ENCODE data around the gene PPP1R14D.

PPP1R14D gene

DNA sequence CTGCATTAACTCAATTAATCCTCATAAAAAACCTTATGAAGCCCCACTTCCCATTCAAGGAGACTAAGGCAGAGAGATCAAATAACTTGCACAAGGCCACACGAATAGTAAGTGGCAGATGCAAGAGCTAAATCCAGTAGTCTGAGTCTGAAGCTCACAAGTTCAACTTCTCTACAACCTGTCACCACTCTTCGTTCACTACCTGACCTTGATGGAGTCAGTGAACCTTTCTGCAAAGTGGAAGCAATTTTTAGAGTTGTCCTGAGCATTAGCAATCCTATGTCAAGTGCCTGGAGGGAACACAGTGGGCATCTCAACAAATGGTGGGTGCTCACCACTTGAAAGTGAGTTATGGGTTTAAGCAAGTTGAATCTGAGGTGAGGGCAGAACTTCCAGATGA, 13.2 kb upstream of the PPP1R14D start:
- no peak overlapping the region for H3K27ac ChIP-seq (replicated peaks)
- H3K27me3 ChIP-seq (ENCODE audit: insufficient read depth, poor library complexity, severe bottlenecking): peaks cover 4% of the 10 kb centered on the region
- TF ChIP-seq, protein P1, sequence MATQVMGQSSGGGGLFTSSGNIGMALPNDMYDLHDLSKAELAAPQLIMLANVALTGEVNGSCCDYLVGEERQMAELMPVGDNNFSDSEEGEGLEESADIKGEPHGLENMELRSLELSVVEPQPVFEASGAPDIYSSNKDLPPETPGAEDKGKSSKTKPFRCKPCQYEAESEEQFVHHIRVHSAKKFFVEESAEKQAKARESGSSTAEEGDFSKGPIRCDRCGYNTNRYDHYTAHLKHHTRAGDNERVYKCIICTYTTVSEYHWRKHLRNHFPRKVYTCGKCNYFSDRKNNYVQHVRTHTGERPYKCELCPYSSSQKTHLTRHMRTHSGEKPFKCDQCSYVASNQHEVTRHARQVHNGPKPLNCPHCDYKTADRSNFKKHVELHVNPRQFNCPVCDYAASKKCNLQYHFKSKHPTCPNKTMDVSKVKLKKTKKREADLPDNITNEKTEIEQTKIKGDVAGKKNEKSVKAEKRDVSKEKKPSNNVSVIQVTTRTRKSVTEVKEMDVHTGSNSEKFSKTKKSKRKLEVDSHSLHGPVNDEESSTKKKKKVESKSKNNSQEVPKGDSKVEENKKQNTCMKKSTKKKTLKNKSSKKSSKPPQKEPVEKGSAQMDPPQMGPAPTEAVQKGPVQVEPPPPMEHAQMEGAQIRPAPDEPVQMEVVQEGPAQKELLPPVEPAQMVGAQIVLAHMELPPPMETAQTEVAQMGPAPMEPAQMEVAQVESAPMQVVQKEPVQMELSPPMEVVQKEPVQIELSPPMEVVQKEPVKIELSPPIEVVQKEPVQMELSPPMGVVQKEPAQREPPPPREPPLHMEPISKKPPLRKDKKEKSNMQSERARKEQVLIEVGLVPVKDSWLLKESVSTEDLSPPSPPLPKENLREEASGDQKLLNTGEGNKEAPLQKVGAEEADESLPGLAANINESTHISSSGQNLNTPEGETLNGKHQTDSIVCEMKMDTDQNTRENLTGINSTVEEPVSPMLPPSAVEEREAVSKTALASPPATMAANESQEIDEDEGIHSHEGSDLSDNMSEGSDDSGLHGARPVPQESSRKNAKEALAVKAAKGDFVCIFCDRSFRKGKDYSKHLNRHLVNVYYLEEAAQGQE (IDR thresholded peaks at IDR 0.05; ENCODE audit: insufficient replicate concordance, low read depth): no peak
- TF ChIP-seq GABPA (IDR thresholded peaks at IDR 0.05; ENCODE audit: low read depth) (no peak), POLR2AphosphoS5 (IDR thresholded peaks at IDR 0.05; ENCODE audit: low read depth) (no peak), SPI1 (IDR thresholded peaks at IDR 0.05; ENCODE audit: borderline replicate concordance, low read depth) (no peak)
- TF ChIP-seq, protein P2, sequence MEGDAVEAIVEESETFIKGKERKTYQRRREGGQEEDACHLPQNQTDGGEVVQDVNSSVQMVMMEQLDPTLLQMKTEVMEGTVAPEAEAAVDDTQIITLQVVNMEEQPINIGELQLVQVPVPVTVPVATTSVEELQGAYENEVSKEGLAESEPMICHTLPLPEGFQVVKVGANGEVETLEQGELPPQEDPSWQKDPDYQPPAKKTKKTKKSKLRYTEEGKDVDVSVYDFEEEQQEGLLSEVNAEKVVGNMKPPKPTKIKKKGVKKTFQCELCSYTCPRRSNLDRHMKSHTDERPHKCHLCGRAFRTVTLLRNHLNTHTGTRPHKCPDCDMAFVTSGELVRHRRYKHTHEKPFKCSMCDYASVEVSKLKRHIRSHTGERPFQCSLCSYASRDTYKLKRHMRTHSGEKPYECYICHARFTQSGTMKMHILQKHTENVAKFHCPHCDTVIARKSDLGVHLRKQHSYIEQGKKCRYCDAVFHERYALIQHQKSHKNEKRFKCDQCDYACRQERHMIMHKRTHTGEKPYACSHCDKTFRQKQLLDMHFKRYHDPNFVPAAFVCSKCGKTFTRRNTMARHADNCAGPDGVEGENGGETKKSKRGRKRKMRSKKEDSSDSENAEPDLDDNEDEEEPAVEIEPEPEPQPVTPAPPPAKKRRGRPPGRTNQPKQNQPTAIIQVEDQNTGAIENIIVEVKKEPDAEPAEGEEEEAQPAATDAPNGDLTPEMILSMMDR (IDR thresholded peaks at IDR 0.05; ENCODE audit: insufficient read depth, low read length): no peak
- H3K4me3 ChIP-seq (replicated peaks; ENCODE audit: insufficient read depth, low read length): no peak overlapping the region
- no peak for DNase-seq (ENCODE audit: low read depth in 1 of 2, low spot score in 1 of 2)

DNA sequence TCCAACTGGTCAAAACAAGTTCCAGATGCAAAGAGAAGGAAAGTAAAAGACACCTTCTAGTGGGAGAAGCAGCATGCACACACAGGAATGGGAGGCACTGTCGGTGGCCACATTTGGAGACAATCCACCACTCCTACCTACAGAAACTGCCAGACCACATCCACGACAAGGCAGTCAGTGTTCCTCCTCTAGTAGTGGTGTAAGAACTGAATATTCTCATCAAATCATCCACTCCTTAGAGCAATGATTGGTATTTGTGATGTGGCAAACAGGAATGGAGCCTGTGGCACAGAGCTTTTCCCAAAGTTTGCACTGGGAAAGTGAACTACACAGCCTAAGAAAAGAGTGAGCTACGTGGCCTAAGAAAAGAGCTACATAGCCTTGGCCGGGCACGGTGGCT, 10.2 kb upstream of the PPP1R14D start:
- no peak overlapping the region for H3K27ac ChIP-seq (replicated peaks)
- no peak for DNase-seq (ENCODE audit: low read depth in 1 of 2, low spot score in 1 of 2)
- H3K4me3 ChIP-seq (replicated peaks; ENCODE audit: insufficient read depth, low read length): no peak overlapping the region
- peaks cover 2% of the 10 kb centered on the region for H3K27me3 ChIP-seq (ENCODE audit: insufficient read depth, poor library complexity, severe bottlenecking)
- TF ChIP-seq POLR2AphosphoS5 (IDR thresholded peaks at IDR 0.05; ENCODE audit: low read depth) (no peak), GABPA (IDR thresholded peaks at IDR 0.05; ENCODE audit: low read depth) (no peak), SPI1 (IDR thresholded peaks at IDR 0.05; ENCODE audit: borderline replicate concordance, low read depth) (no peak)
- TF ChIP-seq, protein P2 (IDR thresholded peaks at IDR 0.05; ENCODE audit: insufficient read depth, low read length): no peak
- TF ChIP-seq, protein P1 (IDR thresholded peaks at IDR 0.05; ENCODE audit: insufficient replicate concordance, low read depth): no peak

DNA sequence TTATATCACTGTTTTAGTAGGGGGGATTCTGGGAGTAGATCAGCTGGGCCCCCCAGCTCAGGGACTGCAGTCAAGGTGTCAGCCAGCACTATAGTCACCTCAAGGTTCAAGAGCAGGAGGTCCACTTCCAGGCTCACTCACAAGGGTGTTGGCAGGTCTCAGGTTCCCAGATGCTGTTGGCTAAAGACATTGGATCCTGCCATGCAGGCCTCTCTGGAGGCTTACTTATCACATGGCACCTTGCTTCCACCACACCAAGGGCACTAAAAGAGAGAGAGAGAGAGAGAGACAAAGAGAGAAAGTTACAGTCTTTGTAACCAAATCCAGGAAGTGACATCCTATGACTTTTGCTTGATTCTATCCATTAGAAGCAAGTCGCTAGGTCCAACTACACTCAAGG, 7.5 kb upstream of the PPP1R14D start:
- Histone ChIP-seq H3K4me3 (replicated peaks; ENCODE audit: insufficient read depth, low read length) (no peak overlapping the region), H3K27me3 (ENCODE audit: insufficient read depth, poor library complexity, severe bottlenecking) (no peaks in the 10 kb centered on the region), H3K27ac (replicated peaks) (no peak overlapping the region)
- TF ChIP-seq, protein P2 (IDR thresholded peaks at IDR 0.05; ENCODE audit: insufficient read depth, low read length): no peak
- TF ChIP-seq SPI1 (IDR thresholded peaks at IDR 0.05; ENCODE audit: borderline replicate concordance, low read depth) (no peak), POLR2AphosphoS5 (IDR thresholded peaks at IDR 0.05; ENCODE audit: low read depth) (no peak), GABPA (IDR thresholded peaks at IDR 0.05; ENCODE audit: low read depth) (no peak)
- TF ChIP-seq, protein P1 (IDR thresholded peaks at IDR 0.05; ENCODE audit: insufficient replicate concordance, low read depth): no peak
- DNase-seq (ENCODE audit: low read depth in 1 of 2, low spot score in 1 of 2): no peak

Measured in HL-60 (cell line).